ENCODE data around the gene LGALS12.

The LGALS12 gene

DNA sequence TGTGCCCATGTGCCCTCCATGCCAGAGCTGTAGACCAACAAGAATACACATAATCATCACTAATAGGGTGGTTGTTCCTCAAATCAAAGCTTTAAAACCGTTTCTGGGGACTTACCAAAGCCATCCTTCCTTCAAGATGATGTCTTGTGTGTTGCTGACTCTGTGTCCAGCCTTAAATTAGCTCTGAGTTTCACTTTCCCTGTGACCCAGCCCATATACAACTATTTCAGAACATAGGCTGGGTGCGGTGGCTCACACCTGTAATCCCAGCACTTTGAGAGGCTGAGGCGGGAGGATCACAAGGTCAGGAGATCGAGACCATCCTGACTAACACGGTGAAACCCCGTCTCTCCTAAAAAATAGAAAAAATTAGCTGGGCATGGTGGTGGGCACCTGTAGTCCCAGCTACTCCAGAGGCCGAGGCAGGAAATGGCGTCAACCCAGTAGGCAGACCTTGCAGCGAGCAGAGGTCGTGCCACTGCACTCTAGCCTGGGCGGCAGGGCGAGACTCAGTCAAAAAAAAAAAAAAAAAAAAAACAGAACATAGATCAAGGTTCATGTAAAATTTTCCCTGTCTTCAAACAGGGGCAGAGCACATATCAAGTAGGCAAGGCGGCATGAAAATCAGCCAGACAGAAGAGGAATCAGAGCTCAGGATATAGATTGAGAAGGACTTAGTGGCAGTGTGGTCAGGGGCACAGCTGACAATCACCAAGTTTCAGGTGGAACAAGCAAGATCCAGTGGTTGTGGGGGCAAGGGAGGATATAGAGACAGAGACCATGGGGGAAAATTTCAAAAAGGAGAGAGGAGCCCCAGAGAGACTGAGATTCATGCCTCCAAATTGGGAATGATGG lies 57.5 kb downstream of the LGALS12 start, which contains the start of gene PLAAT2:
Gene PLAAT2 (minus strand): TSS at position 179 of the 855 bp plus-strand sequence. CDS start 55 bp downstream, at position 124.
- DNase-seq (ENCODE audit: low read depth) = no peak

- no peak for DNase-seq (ENCODE audit: low read depth)
Observed at GRCh38 chr11:63564056-63564774, 58.3 kb downstream of the LGALS12 start.

DNA sequence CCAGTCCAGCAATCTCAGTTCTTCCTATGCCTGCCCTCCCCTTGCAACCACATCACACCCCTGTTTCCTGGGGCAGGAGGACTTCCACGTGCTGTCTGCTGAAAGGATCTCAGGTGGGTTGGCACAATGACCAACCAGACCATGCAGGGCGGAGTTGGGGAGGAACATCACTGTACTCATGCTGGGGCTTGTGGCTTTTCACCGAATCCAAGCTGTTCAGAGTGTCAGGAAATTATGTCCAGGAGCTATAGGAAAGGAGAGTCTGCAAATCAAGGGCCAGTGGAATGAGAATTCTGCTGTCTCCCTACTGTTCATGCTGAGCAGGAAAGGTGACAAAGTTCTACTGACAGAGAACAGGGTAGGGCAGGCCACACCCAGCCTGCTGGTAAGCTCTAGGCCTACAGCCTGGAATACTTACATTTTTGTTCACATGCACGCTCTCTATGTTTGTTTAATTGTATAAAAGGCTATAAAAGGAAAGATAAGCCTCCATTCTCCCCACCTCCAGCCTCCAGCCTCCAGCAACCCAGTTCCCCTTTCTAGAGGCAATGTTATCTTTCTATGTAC lies 59.0 kb downstream of the LGALS12 start:
- no peak for DNase-seq (ENCODE audit: low read depth)

Data from activated T-cell treated with anti-CD3 and anti-CD28 coated beads for 1 hour (primary cell).